Activated B cell treated with CpG ODN at 0.5 μM for 24 hours (primary cell): Measurements from ENCODE around the gene POLR1A. TPM values are rescaled to one million over a fixed set of nuclear protein-coding genes. Genes with fewer than 3 reads are reported as not detected.

Experiments
- ATAC-seq: fragments of 200-7000 bp; cut with Tn5 transposase; one replicate; pipeline ENCODE4 v1.10.0; 2021; ENCODE audit warnings: low read depth, mild to moderate bottlenecking, moderate library complexity
- CTCF ChIA-PET: fragments of 350-600 bp; sonication (Branson Sonifier 250); formaldehyde crosslinking; loops from one replicate; lab custom pipeline; 2021; ENCODE audit warnings: antibody characterized with exemption; lab: Charles Lee
- POLR2A ChIA-PET: fragments of 350-600 bp; sonication (Branson Sonifier 250); formaldehyde crosslinking; loops from one replicate; lab custom pipeline; 2021; ENCODE audit warnings: antibody characterized with exemption; lab: Charles Lee
- DNase-seq: peaks from one replicate; pipeline ENCODE4 v3.0.0; 2022
- H3K27ac Mint-ChIP-seq: one replicate; pipeline ENCODE4 v1.8.0; 2020; ENCODE audit warnings: mixed read lengths
- H3K27me3 Mint-ChIP-seq: one replicate; pipeline ENCODE4 v1.8.0; 2021; ENCODE audit warnings: mixed read lengths
- H3K36me3 Mint-ChIP-seq: one replicate; pipeline ENCODE4 v1.8.0; 2021; ENCODE audit warnings: low read depth, mixed read lengths
- H3K4me1 Mint-ChIP-seq: one replicate; pipeline ENCODE4 v1.8.0; 2021; ENCODE audit warnings: mixed read lengths
- H3K4me3 Mint-ChIP-seq: one replicate; pipeline ENCODE4 v1.8.0; 2020; ENCODE audit warnings: mild to moderate bottlenecking, mixed read lengths
- H3K9me3 Mint-ChIP-seq: one replicate; pipeline ENCODE4 v1.8.0; 2020; ENCODE audit warnings: mixed read lengths
- CTCF ChIP-seq: fragments of 200-600 bp; IDR thresholded peaks from one replicate; pipeline ENCODE4 v1.8.0; 2022; ENCODE audit warnings: antibody characterized with exemption, mild to moderate bottlenecking
- intact Hi-C: fragments of 100-400 bp; cut with micrococcal nuclease; formaldehyde crosslinking; loops from one replicate; pipeline ENCODE4 v1.15.1; 2024
- total RNA-seq: library from RNA; stranded (reverse); gene quantifications from 2 replicates; pipeline ENCODE4 v1.2.3, GENCODE V29; 2022

POLR1A gene
- total RNA-seq, 1 donor from 2014 or later = 53.4 TPM

DNA sequence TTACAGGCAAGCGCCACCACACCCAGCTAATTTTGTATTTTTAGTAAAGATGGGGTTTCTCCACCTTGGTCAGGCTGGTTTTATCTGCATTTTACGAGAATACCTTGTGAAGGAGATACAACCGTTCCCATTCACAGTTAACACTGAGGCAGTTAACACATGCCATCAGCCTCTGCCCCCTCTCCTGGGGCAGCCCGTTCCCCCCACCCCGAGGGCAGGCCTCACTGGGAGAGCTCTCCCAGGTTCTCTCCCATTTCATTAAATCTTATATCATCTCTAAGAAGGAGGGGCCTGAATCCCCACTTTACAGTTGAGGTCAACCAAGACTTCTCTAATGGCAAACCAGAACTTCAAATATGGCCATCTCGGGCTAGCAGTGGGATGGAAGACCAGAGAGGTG is 121.9 kb downstream of the POLR1A start:
- TF ChIP-seq CTCF = no peak
- Mint-ChIP-seq H3K4me1 (peaks cover 18% of the 10 kb centered on the region), H3K27me3 (no peaks in the 10 kb centered on the region), H3K9me3 (no peaks in the 10 kb centered on the region), H3K36me3 (no peaks in the 10 kb centered on the region), H3K4me3 (no peak overlapping the region), H3K27ac (no peak overlapping the region)
- ATAC-seq (no peak), DNase-seq (no peak)
- CTCF ChIA-PET = interaction anchor here (1.8 kb wide), 1 partner anchor 156 kb away, joined by 4 read pairs; no protein-coding TSS in a partner anchor
- POLR2A ChIA-PET = interaction anchor here (0.7 kb wide), 1 partner anchor 39 kb away, joined by 3 read pairs; no protein-coding TSS in a partner anchor
- intact Hi-C loops = no loop called here

DNA sequence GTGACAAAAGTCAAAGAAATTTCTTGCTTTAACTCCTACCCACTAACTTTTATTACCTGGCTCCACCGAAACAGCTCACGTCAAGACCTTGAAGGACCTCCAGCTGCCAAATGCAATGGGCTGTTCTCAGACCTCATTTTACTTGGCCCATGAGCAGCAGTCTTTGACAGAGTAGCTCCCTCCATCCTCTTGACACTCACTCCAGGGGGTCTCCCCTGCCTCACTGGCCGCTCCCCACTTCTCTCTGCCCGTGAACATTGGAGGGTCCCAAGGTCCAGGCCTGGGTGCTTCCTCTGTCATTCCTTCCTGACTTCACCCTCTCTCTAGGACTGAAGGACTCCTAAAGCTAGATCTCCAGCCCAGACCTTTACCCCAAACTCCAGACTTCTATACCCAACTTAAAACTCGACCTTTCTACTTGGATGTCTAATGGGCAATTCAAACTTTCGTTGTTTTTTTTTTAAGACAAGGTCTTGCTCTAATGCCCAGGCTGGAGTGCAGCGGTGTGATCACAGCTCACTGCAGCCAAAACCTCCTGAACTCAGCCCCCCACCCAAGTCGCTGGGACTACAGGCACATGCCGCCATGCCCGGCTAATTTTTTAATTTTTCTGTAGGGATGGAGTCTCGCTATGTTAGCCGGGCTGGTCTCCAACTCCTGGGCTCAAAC is 124.0 kb downstream of the POLR1A start:
- TF ChIP-seq CTCF = no peak
- Mint-ChIP-seq H3K4me3 (no peak overlapping the region), H3K27ac (no peak overlapping the region), H3K27me3 (no peaks in the 10 kb centered on the region), H3K4me1 (peaks cover 23% of the 10 kb centered on the region), H3K9me3 (no peaks in the 10 kb centered on the region), H3K36me3 (no peaks in the 10 kb centered on the region)
- intact Hi-C loops = no loop called here
- ATAC-seq (no peak), DNase-seq (no peak)
- POLR2A ChIA-PET = no interaction called here
- CTCF ChIA-PET = no interaction called here

DNA sequence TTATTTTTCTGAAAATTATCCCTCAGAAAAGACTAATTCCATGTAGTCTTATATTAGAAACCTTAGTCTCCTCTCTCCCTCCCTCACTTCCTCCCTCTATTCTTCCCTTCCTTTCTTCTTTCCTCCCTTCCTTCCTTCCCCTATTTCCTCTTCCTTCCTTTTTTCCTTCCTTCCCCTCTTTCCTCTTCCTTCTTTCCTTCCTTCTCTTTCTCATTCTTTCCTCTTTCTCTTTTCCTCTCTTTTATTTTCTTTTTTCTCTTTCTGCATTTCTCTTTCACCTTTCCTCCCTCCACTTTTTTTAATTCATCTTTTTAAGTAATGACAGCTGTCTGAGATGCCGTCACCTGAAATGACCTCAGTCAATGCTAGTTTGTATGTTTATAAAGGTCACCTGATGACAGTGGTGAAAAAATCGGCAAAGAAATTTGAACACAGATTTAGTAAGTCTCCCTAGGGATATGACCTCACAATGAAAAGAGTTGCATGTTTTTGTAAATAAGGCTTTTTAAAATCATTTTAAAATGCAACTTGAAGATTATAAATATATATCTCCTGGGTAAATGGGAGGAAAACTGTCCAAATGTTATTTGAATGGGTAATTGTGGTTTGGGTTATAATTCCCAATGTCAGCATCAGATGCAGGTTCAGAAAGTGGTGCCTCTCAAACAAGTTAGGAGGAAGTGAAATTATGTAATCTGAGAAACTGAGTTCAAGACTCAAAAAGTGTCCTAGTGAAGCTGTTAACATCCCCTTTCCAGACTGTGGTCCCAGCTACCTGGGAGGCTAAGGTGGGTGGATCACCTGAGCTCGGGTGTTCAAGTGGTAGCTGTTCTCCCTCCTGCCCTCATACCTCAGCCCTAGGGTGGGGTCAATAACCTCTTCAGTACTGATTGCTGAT is 126.6 kb downstream of the POLR1A start:
- CTCF ChIA-PET = interaction anchor here (0.9 kb wide), 1 partner anchor 57 kb away, joined by 4 read pairs; no protein-coding TSS in a partner anchor
- Mint-ChIP-seq H3K27ac (peak overlapping the region; percentile 48), H3K9me3 (no peaks in the 10 kb centered on the region), H3K27me3 (no peaks in the 10 kb centered on the region), H3K36me3 (no peaks in the 10 kb centered on the region), H3K4me1 (peaks cover 23% of the 10 kb centered on the region), H3K4me3 (no peak overlapping the region)
- intact Hi-C loops = loop anchor here (2.0 to 5.0 kb wide), 2 partner anchors 16 to 58 kb away; no protein-coding TSS in a partner anchor
- DNase-seq (no peak), ATAC-seq (peak; percentile 57)
- TF ChIP-seq CTCF = no peak
- POLR2A ChIA-PET = interaction anchor here (1.0 to 1.1 kb wide), 2 partner anchors 17 to 216 kb away, joined by 3 read pairs; no protein-coding TSS in a partner anchor

- DNase-seq = no peak
- ChIA-PET CTCF (no interaction called here), POLR2A (interaction anchor here (0.5 kb wide), 1 partner anchor 17 kb away, joined by 3 read pairs; no protein-coding TSS in a partner anchor)
- Mint-ChIP-seq H3K36me3 (no peaks in the 10 kb centered on the region), H3K9me3 (peaks cover 5% of the 10 kb centered on the region), H3K27me3 (no peaks in the 10 kb centered on the region), H3K4me1 (peaks cover 21% of the 10 kb centered on the region), H3K4me3 (no peak overlapping the region), H3K27ac (no peak overlapping the region)
- intact Hi-C loops = loop anchor here (5.0 kb wide), 1 partner anchor 61 kb away; no protein-coding TSS in a partner anchor
- no peak for ATAC-seq
- no peak for TF ChIP-seq CTCF
These were observed 129.4 kb downstream of the POLR1A start for GRCh38 chr2:85976106-85976920.
